Ishikawa (cell line): ENCODE results near the gene DLX1.

Experiments used
- CREB1 ChIP-seq: IDR thresholded peaks from 2 replicates; pipeline ENCODE4 v1.6.1; 2012; ENCODE audit warnings: low read depth
- TAF1 ChIP-seq: IDR thresholded peaks from 2 replicates; pipeline ENCODE4 v1.6.1; 2012; ENCODE audit warnings: low read depth, mild to moderate bottlenecking
- YY1 ChIP-seq: IDR thresholded peaks from 2 replicates; pipeline ENCODE4 v1.6.1; 2012; ENCODE audit warnings: low read depth
- TF ChIP-seq, protein P1 (sequence below): IDR thresholded peaks from 2 replicates; pipeline ENCODE4 v1.6.1; 2012; ENCODE audit warnings: low read depth, mild to moderate bottlenecking

DNA sequence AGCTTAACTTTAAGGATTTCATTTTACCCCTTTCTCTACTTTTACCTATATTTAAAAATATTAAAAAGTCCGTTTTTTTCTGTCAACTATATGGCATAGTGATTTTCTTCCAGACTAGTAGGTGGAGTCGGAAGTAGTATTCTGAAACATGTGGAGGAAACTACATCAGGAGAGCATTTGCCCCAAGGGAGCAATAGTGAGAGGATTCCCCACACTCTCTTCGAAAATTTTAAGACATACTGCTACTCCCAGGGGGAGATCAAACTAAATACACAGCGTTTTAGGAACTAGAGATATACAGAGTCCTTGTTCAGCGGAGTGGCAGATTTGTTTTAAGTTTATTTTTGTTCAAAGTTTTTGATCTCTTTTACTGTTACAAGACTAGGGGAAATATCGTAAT lies 45.0 kb upstream of the DLX1 start:
- TF ChIP-seq YY1 (no peak), TAF1 (no peak), CREB1 (no peak)
- TF ChIP-seq, protein P1, sequence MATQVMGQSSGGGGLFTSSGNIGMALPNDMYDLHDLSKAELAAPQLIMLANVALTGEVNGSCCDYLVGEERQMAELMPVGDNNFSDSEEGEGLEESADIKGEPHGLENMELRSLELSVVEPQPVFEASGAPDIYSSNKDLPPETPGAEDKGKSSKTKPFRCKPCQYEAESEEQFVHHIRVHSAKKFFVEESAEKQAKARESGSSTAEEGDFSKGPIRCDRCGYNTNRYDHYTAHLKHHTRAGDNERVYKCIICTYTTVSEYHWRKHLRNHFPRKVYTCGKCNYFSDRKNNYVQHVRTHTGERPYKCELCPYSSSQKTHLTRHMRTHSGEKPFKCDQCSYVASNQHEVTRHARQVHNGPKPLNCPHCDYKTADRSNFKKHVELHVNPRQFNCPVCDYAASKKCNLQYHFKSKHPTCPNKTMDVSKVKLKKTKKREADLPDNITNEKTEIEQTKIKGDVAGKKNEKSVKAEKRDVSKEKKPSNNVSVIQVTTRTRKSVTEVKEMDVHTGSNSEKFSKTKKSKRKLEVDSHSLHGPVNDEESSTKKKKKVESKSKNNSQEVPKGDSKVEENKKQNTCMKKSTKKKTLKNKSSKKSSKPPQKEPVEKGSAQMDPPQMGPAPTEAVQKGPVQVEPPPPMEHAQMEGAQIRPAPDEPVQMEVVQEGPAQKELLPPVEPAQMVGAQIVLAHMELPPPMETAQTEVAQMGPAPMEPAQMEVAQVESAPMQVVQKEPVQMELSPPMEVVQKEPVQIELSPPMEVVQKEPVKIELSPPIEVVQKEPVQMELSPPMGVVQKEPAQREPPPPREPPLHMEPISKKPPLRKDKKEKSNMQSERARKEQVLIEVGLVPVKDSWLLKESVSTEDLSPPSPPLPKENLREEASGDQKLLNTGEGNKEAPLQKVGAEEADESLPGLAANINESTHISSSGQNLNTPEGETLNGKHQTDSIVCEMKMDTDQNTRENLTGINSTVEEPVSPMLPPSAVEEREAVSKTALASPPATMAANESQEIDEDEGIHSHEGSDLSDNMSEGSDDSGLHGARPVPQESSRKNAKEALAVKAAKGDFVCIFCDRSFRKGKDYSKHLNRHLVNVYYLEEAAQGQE = no peak
